ENCODE data around the gene SMG6. TPM values are rescaled to one million over a fixed set of nuclear protein-coding genes. Genes with fewer than 3 reads are reported as not detected.
"Not testable (repeated sequence)": the region's sequence is repeated elsewhere in the genome, so short reads cannot be mapped to it uniquely, and the experiment has no call there.

Gene SMG6
- total RNA-seq, 1 experiment from 2014 or later: 28.6 TPM

DNA sequence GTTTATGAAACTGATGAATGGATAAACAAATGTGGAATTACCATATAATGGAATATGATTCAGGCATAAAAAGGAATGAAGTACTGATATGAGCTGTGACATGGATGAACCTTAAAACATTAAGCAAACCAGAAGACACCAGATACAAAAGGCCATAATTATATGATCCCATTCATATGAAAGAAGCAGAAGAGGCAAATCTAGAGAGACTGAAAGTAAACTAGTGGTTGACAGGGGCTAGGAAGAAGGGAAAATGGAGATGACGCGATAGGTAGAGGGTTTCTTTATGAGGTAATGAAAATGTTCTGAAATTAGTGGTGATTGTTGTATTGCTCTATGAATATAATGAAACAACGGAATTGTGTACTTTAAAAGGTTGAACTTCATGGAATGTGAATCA is 160.3 kb downstream of the SMG6 start:
- no peak overlapping the region for H2AFZ ChIP-seq (ENCODE audit: low read length)
- no peak overlapping the region for H3K56ac ChIP-seq (ENCODE audit: insufficient read length, low read depth, low read length)
- no peak for DNase-seq
- H2BK5ac ChIP-seq (ENCODE audit: insufficient read length, low read length): no peak overlapping the region
- no peaks in the 10 kb centered on the region for H3K79me1 ChIP-seq (ENCODE audit: insufficient read depth, low read depth, low read length, poor library complexity, severe bottlenecking)
- H4K8ac ChIP-seq (replicated peaks; ENCODE audit: insufficient read length, low read depth, low read length): no peak overlapping the region
- TF ChIP-seq, protein P1, sequence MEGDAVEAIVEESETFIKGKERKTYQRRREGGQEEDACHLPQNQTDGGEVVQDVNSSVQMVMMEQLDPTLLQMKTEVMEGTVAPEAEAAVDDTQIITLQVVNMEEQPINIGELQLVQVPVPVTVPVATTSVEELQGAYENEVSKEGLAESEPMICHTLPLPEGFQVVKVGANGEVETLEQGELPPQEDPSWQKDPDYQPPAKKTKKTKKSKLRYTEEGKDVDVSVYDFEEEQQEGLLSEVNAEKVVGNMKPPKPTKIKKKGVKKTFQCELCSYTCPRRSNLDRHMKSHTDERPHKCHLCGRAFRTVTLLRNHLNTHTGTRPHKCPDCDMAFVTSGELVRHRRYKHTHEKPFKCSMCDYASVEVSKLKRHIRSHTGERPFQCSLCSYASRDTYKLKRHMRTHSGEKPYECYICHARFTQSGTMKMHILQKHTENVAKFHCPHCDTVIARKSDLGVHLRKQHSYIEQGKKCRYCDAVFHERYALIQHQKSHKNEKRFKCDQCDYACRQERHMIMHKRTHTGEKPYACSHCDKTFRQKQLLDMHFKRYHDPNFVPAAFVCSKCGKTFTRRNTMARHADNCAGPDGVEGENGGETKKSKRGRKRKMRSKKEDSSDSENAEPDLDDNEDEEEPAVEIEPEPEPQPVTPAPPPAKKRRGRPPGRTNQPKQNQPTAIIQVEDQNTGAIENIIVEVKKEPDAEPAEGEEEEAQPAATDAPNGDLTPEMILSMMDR (conservative IDR thresholded peaks at IDR 0.05): no peak
- H2BK15ac ChIP-seq (ENCODE audit: low read depth, low read length): no peak overlapping the region
- H3K79me2 ChIP-seq (ENCODE audit: insufficient read depth, low read length): no peaks in the 10 kb centered on the region
- no peak overlapping the region for H3K27ac Mint-ChIP-seq
- H3K18ac ChIP-seq (ENCODE audit: insufficient read length, low read depth, low read length): no peak overlapping the region
- H3K4me2 ChIP-seq (ENCODE audit: insufficient read depth, insufficient read length, low read length): no peak overlapping the region
- H3K23me2 ChIP-seq (ENCODE audit: insufficient read length, low read depth, low read length, poor library complexity, severe bottlenecking): no peaks in the 10 kb centered on the region
- H2BK12ac ChIP-seq (ENCODE audit: insufficient read length, low read depth, low read length): no peak overlapping the region
- peaks cover 14 to 17% of the 10 kb centered on the region in 2 experiments for H3K4me1 Mint-ChIP-seq
- H3K27me3 ChIP-seq (ENCODE audit: insufficient read depth, low read length): no peaks in the 10 kb centered on the region
- H3K14ac ChIP-seq (ENCODE audit: insufficient read depth, low read length): no peak overlapping the region
- H3K36me3 Mint-ChIP-seq (ENCODE audit: insufficient read depth in 1 of 3, low read depth in 3 of 3): no peaks in the 10 kb centered on the region
- no peak overlapping the region for H2BK20ac ChIP-seq (ENCODE audit: low read depth, low read length, poor library complexity, severe bottlenecking)
- WGBS (ENCODE audit: extremely low coverage, insufficient read length, low lambda C conversion rate): 100% methylated on average over 2 of the region's 3 CpGs
- H3K4ac ChIP-seq (ENCODE audit: low read depth, low read length): no peak overlapping the region
- no peaks in the 10 kb centered on the region for H4K20me1 ChIP-seq (ENCODE audit: control insufficient read depth, insufficient read depth, insufficient read length)
- H4K91ac ChIP-seq (ENCODE audit: insufficient read length, low read depth, low read length): no peak overlapping the region
- no peak overlapping the region for H3K9ac ChIP-seq (ENCODE audit: extremely low read depth, insufficient read length, low read length)
- H3K27ac ChIP-seq (ENCODE audit: insufficient read length, low read depth, low read length): no peak overlapping the region
- H3K9me3 ChIP-seq (ENCODE audit: control insufficient read depth, low read depth, low read length): no peaks in the 10 kb centered on the region
- no peak overlapping the region for H2AK5ac ChIP-seq (ENCODE audit: insufficient read length, low read length)
- H3K23ac ChIP-seq (ENCODE audit: insufficient read length, low read depth, low read length): no peak overlapping the region
- H3K9me3 Mint-ChIP-seq: no peaks in the 10 kb centered on the region
- H3T11ph ChIP-seq (ENCODE audit: low read length): no peak overlapping the region
- H4K5ac ChIP-seq (ENCODE audit: insufficient read length, low read depth, low read length): no peak overlapping the region
- no peak overlapping the region for H3K4me3 Mint-ChIP-seq
- H3K4me1 ChIP-seq (ENCODE audit: insufficient read depth, low read length): peaks cover 1% of the 10 kb centered on the region; the same call in 1 of the 2 replicates
- H3K27me3 Mint-ChIP-seq (ENCODE audit: low read depth): no peaks in the 10 kb centered on the region
- H2BK120ac ChIP-seq (ENCODE audit: low read depth, low read length, poor library complexity, severe bottlenecking): no peak overlapping the region

DNA sequence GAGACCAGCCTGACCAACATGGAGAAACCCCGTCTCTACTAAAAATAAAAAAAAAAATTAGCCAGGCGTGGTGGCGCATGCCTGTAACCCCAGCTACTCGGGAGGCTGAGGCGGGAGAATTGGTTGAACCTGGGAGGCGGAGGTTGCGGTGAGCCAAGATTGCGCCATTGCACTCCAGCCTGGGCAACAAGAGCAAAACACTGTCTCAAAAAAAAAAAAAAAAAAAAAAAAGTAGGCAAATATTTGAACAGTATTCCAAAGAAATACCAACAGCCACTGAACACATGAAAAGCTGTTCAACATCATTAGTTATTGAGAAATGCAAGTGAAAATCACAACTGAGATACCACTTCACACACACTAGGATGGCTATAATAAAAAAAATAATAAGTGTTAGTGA is 160.9 kb downstream of the SMG6 start:
- not testable (repeated sequence) for H3K4me2 ChIP-seq (ENCODE audit: insufficient read depth, insufficient read length, low read length); H2BK20ac ChIP-seq (ENCODE audit: low read depth, low read length, poor library complexity, severe bottlenecking); H2AFZ ChIP-seq (ENCODE audit: low read length); H3K23ac ChIP-seq (ENCODE audit: insufficient read length, low read depth, low read length); H3K4me3 Mint-ChIP-seq; H2AK5ac ChIP-seq (ENCODE audit: insufficient read length, low read length); H2BK5ac ChIP-seq (ENCODE audit: insufficient read length, low read length); H3T11ph ChIP-seq (ENCODE audit: low read length); H2BK120ac ChIP-seq (ENCODE audit: low read depth, low read length, poor library complexity, severe bottlenecking); H4K8ac ChIP-seq (replicated peaks; ENCODE audit: insufficient read length, low read depth, low read length); H3K4ac ChIP-seq (ENCODE audit: low read depth, low read length); H3K23me2 ChIP-seq (ENCODE audit: insufficient read length, low read depth, low read length, poor library complexity, severe bottlenecking); H3K79me2 ChIP-seq (ENCODE audit: insufficient read depth, low read length); H3K27ac Mint-ChIP-seq; H2BK12ac ChIP-seq (ENCODE audit: insufficient read length, low read depth, low read length); H3K79me1 ChIP-seq (ENCODE audit: insufficient read depth, low read depth, low read length, poor library complexity, severe bottlenecking); H3K9me3 Mint-ChIP-seq; H3K14ac ChIP-seq (ENCODE audit: insufficient read depth, low read length); H3K56ac ChIP-seq (ENCODE audit: insufficient read length, low read depth, low read length); H4K20me1 ChIP-seq (ENCODE audit: control insufficient read depth, insufficient read depth, insufficient read length); H3K27ac ChIP-seq (ENCODE audit: insufficient read length, low read depth, low read length); H3K36me3 Mint-ChIP-seq (ENCODE audit: insufficient read depth in 1 of 3, low read depth in 3 of 3); H3K18ac ChIP-seq (ENCODE audit: insufficient read length, low read depth, low read length); H2BK15ac ChIP-seq (ENCODE audit: low read depth, low read length); H3K9ac ChIP-seq (ENCODE audit: extremely low read depth, insufficient read length, low read length); H3K27me3 Mint-ChIP-seq (ENCODE audit: low read depth); H4K5ac ChIP-seq (ENCODE audit: insufficient read length, low read depth, low read length); H3K9me3 ChIP-seq (ENCODE audit: control insufficient read depth, low read depth, low read length); DNase-seq; H4K91ac ChIP-seq (ENCODE audit: insufficient read length, low read depth, low read length); H3K4me1 ChIP-seq (ENCODE audit: insufficient read depth, low read length); H3K27me3 ChIP-seq (ENCODE audit: insufficient read depth, low read length)
- peaks cover 21 to 24% of the 10 kb centered on the region in 2 experiments for H3K4me1 Mint-ChIP-seq
- no CpG with 5 or more reads among the region's 8 CpGs for WGBS (ENCODE audit: extremely low coverage, insufficient read length, low lambda C conversion rate)
